CD4-positive, alpha-beta T cell treated with Interleukin-2 at 100 ng/mL for 4 hours (primary cell): ENCODE measurements around the gene RAB8B.

Experiments
- DNase-seq: peaks from one replicate; pipeline ENCODE4 v3.0.0-alpha.2; 2020; ENCODE audit warnings: low spot score

Gene RAB8B

GRCh38 chr15:63238171-63238570 is 48.8 kb downstream of the RAB8B start:
- no peak for DNase-seq

- peak; percentile 19 for DNase-seq
Observed at GRCh38 chr15:63238796-63239195, 49.4 kb downstream of the RAB8B start.

GRCh38 chr15:63240109-63240508 is 50.7 kb downstream of the RAB8B start:
- no peak for DNase-seq

- DNase-seq, result no peak
Observed at GRCh38 chr15:63241316-63241715, 51.9 kb downstream of the RAB8B start.

- no peak for DNase-seq
Observed at GRCh38 chr15:63243101-63243500, 53.7 kb downstream of the RAB8B start.

GRCh38 chr15:63243776-63244175 is 54.4 kb downstream of the RAB8B start:
- no peak for DNase-seq

- no peak for DNase-seq
Observed at GRCh38 chr15:63244399-63244798, 55.0 kb downstream of the RAB8B start.

GRCh38 chr15:63244976-63245645 is 55.7 kb downstream of the RAB8B start:
- DNase-seq, result peak; percentile 25

- no peak for DNase-seq
Observed at GRCh38 chr15:63246691-63247469, 57.5 kb downstream of the RAB8B start.

- DNase-seq, result no peak
Observed at GRCh38 chr15:63250312-63250965, 61.0 kb downstream of the RAB8B start.

GRCh38 chr15:63251701-63252100 is 62.3 kb downstream of the RAB8B start:
- DNase-seq, result no peak

GRCh38 chr15:63252292-63252691 is 62.9 kb downstream of the RAB8B start:
- no peak for DNase-seq

GRCh38 chr15:63254991-63255390 is 65.6 kb downstream of the RAB8B start:
- DNase-seq, result no peak

GRCh38 chr15:63255489-63255990 is 66.1 kb downstream of the RAB8B start:
- no peak for DNase-seq

- no peak for DNase-seq
Observed at GRCh38 chr15:63256433-63257274, 67.2 kb downstream of the RAB8B start.

- DNase-seq, result no peak
Observed at GRCh38 chr15:63258658-63259057, 69.3 kb downstream of the RAB8B start.

GRCh38 chr15:63260791-63261190 is 71.4 kb downstream of the RAB8B start:
- no peak for DNase-seq

- no peak for DNase-seq
Observed at GRCh38 chr15:63261311-63261710, 71.9 kb downstream of the RAB8B start.

- no peak for DNase-seq
Observed at GRCh38 chr15:63263519-63263918, 74.1 kb downstream of the RAB8B start.

GRCh38 chr15:63264688-63265293 is 75.4 kb downstream of the RAB8B start:
- DNase-seq, result no peak

GRCh38 chr15:63274427-63274826 is 85.0 kb downstream of the RAB8B start:
- DNase-seq, result peak; percentile 8
